MM.1S (cell line): ENCODE results near the gene KSR1.

Experiments
- DNase-seq: peaks from one replicate; pipeline ENCODE4 v3.0.0-alpha.2; 2015
- H2AFZ ChIP-seq: fragments of 300-600 bp; sonication (generic); 2 replicates; pipeline ENCODE4 v1.6.0; 2016; ENCODE audit warnings: antibody characterized with exemption, low read length
- H3F3A ChIP-seq: fragments of 300-600 bp; sonication (generic); 2 replicates; pipeline ENCODE4 v1.6.1; 2016; ENCODE audit warnings: mild to moderate bottlenecking, antibody characterized with exemption, low read length, moderate library complexity, mixed read lengths; ENCODE audit not compliant: insufficient read depth
- H3K27ac ChIP-seq: fragments of 300-600 bp; sonication (generic); 2 replicates; pipeline ENCODE4 v1.5.1; 2016; ENCODE audit warnings: mild to moderate bottlenecking, low read length
- H3K27me3 ChIP-seq: fragments of 300-600 bp; sonication (generic); replicated peaks from 2 replicates; pipeline ENCODE4 v1.6.0; 2016; ENCODE audit warnings: low read length; ENCODE audit not compliant: insufficient read depth
- H3K36me3 ChIP-seq: fragments of 300-600 bp; sonication (generic); replicated peaks from 2 replicates; pipeline ENCODE4 v1.6.1; 2016; ENCODE audit warnings: mild to moderate bottlenecking, low read length, mixed read lengths; ENCODE audit not compliant: insufficient read depth
- H3K4me1 ChIP-seq: fragments of 300-600 bp; sonication (generic); 2 replicates; pipeline ENCODE4 v1.6.1; 2016; ENCODE audit warnings: low read length, mixed read lengths
- H3K4me2 ChIP-seq: fragments of 300-600 bp; sonication (generic); 2 replicates; pipeline ENCODE4 v1.6.0; 2016; ENCODE audit warnings: low read depth, low read length
- H3K4me3 ChIP-seq: fragments of 300-600 bp; sonication (generic); 2 replicates; pipeline ENCODE4 v1.5.1; 2016; ENCODE audit warnings: low read length, mixed read lengths
- H3K79me2 ChIP-seq: fragments of 300-600 bp; sonication (generic); 2 replicates; pipeline ENCODE4 v1.6.1; 2016; ENCODE audit warnings: mixed run types, low read length, mixed read lengths
- H3K9ac ChIP-seq: fragments of 300-600 bp; sonication (generic); 2 replicates; pipeline ENCODE4 v1.6.1; 2016; ENCODE audit warnings: low read length, mixed read lengths
- H3K9me2 ChIP-seq: fragments of 300-600 bp; sonication (generic); replicated peaks from 2 replicates; pipeline ENCODE4 v1.6.1; 2016; ENCODE audit warnings: mild to moderate bottlenecking, low read length, mixed read lengths; ENCODE audit not compliant: insufficient read depth
- H3K9me3 ChIP-seq: fragments of 300-600 bp; sonication (generic); replicated peaks from 2 replicates; pipeline ENCODE4 v1.6.1; 2016; ENCODE audit warnings: mild to moderate bottlenecking, low read length, mixed read lengths; ENCODE audit not compliant: insufficient read depth
- H4K20me1 ChIP-seq: fragments of 300-600 bp; sonication (generic); 2 replicates; pipeline ENCODE4 v1.6.1; 2016; ENCODE audit warnings: mild to moderate bottlenecking, low read length, moderate library complexity, mixed read lengths; ENCODE audit not compliant: insufficient read depth
- CTCF ChIP-seq: fragments of 300-600 bp; sonication (generic); IDR thresholded peaks from 2 replicates; pipeline ENCODE4 v1.5.1; 2016; ENCODE audit warnings: antibody characterized with exemption, low read length, mixed read lengths
- EZH2 ChIP-seq: fragments of 300-600 bp; sonication (generic); optimal IDR thresholded peaks from 2 replicates; pipeline ENCODE3; 2017; ENCODE audit warnings: low read depth, mild to moderate bottlenecking, antibody characterized with exemption, low read length, mixed read lengths
- EZH2phosphoT487 ChIP-seq: fragments of 300-600 bp; sonication (generic); IDR thresholded peaks from 2 replicates; pipeline ENCODE4 v1.6.1; 2018; ENCODE audit warnings: antibody characterized with exemption, low read length

The KSR1 gene

GRCh38 chr17:27524594-27524993 lies 68.3 kb downstream of the KSR1 start:
- TF ChIP-seq EZH2phosphoT487 = no peak
- no peak for TF ChIP-seq CTCF
- TF ChIP-seq EZH2 = no peak
- Histone ChIP-seq H3F3A (no peaks in the 10 kb centered on the region), H3K4me3 (no peak overlapping the region), H3K9me3 (no peaks in the 10 kb centered on the region), H3K27me3 (no peaks in the 10 kb centered on the region), H3K9me2 (no peaks in the 10 kb centered on the region), H3K36me3 (no peaks in the 10 kb centered on the region), H4K20me1 (no peaks in the 10 kb centered on the region), H3K4me2 (no peak overlapping the region), H3K27ac (no peak overlapping the region), H3K4me1 (no peaks in the 10 kb centered on the region), H2AFZ (no peak overlapping the region), H3K9ac (no peak overlapping the region), H3K79me2 (no peaks in the 10 kb centered on the region)
- no peak for DNase-seq

- Histone ChIP-seq H3F3A (no peaks in the 10 kb centered on the region), H3K9ac (no peak overlapping the region), H4K20me1 (no peaks in the 10 kb centered on the region)
These were observed 69.1 kb downstream of the KSR1 start for GRCh38 chr17:27525316-27525715.

DNA sequence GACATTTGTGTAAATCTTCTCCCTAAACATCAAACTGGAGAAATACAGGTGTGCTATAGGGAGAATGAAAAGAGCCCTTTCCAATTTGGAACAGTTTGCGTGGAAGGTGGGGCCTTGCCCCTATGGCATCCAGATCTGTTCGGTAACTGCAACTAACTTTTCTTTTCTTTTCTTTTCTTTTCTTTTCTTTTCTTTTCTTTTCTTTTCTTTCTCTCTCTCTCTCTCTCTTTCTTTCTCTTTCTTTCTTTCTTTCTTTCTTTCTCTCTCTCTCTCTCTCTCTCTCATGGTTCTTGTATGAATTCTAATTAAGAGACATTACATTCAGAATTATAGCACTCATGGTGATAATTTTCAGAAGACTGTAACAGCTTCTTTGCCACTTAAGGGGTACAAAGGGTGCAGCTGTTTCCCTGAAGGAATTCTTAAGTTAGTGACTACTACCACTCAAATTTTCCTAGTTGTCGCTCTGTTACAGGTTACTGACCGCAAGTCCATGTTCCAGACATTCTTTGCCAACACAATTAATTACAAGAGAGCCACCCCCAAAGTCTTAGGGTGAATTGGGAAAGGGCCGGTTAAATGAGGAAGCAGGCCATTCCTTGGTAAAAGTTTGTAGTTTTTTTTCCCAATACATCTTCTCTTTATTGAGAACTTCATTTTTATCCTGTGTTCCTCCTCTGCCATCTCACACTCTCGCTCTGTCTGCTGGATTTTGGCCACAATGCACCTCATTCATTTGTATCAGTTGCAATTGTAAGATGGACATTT lies 69.8 kb downstream of the KSR1 start:
- Histone ChIP-seq H3K36me3 (no peaks in the 10 kb centered on the region), H3K4me2 (no peak overlapping the region), H2AFZ (no peak overlapping the region), H3K4me1 (no peaks in the 10 kb centered on the region), H3K79me2 (no peaks in the 10 kb centered on the region), H4K20me1 (no peaks in the 10 kb centered on the region), H3K9me2 (no peaks in the 10 kb centered on the region), H3K9me3 (no peaks in the 10 kb centered on the region), H3K4me3 (no peak overlapping the region), H3F3A (no peaks in the 10 kb centered on the region), H3K27ac (no peak overlapping the region), H3K27me3 (no peaks in the 10 kb centered on the region), H3K9ac (no peak overlapping the region)
- TF ChIP-seq EZH2 (no peak), EZH2phosphoT487 (no peak)
- DNase-seq = no peak

More at GRCh38 chr17:27525316-27525715, 69.1 kb downstream of the KSR1 start:
- Histone ChIP-seq H3K4me1 (no peaks in the 10 kb centered on the region), H3K4me3 (no peak overlapping the region), H2AFZ (no peak overlapping the region), H3K27ac (no peak overlapping the region), H3K9me2 (no peaks in the 10 kb centered on the region), H3K4me2 (no peak overlapping the region), H3K9me3 (no peaks in the 10 kb centered on the region), H3K79me2 (no peaks in the 10 kb centered on the region), H3K27me3 (no peaks in the 10 kb centered on the region), H3K36me3 (no peaks in the 10 kb centered on the region)
- no peak for TF ChIP-seq EZH2phosphoT487
- TF ChIP-seq CTCF = no peak
- no peak for TF ChIP-seq EZH2
- no peak for DNase-seq

- Histone ChIP-seq H3K9ac (no peak overlapping the region), H2AFZ (no peak overlapping the region)
- no peak for DNase-seq
These were observed 70.4 kb downstream of the KSR1 start for GRCh38 chr17:27526604-27527002.

More at GRCh38 chr17:27526604-27527002, 70.4 kb downstream of the KSR1 start:
- TF ChIP-seq EZH2phosphoT487 (no peak), CTCF (no peak), EZH2 (no peak)
- Histone ChIP-seq H3F3A (no peaks in the 10 kb centered on the region), H3K4me3 (no peak overlapping the region), H3K36me3 (no peaks in the 10 kb centered on the region), H3K79me2 (no peaks in the 10 kb centered on the region), H3K4me1 (no peaks in the 10 kb centered on the region), H3K27me3 (no peaks in the 10 kb centered on the region), H3K27ac (no peak overlapping the region), H4K20me1 (no peaks in the 10 kb centered on the region), H3K4me2 (no peak overlapping the region), H3K9me3 (no peaks in the 10 kb centered on the region), H3K9me2 (no peaks in the 10 kb centered on the region)
